Suprapubic skin (tissue), 4 donors: Measurements from ENCODE around the gene UBE3D.

ENCODE experiments used
- POLR2A ChIP-seq, 2 donors: fragments of 450-650 bp; IDR thresholded peaks; one replicate each; pipeline ENCODE4 v1.6.1; 2017; ENCODE audit warnings: antibody characterized with exemption in 2 of 2, mild to moderate bottlenecking in 2 of 2, moderate library complexity in 2 of 2
- POLR2AphosphoS5 ChIP-seq, 3 donors: sonication (generic); formaldehyde crosslinking; IDR thresholded peaks; one replicate each; pipeline ENCODE4 v1.6.1; 2017; ENCODE audit warnings: antibody characterized with exemption in 3 of 3
- TF ChIP-seq, protein P1 (sequence below), 2 donors: fragments of 200-600 bp in 1 of 2; fragments of 450-650 bp in 1 of 2; sonication (generic) in 1 of 2; IDR thresholded peaks; one replicate each; pipeline ENCODE4 v1.5.1; 2016 to 2019; ENCODE audit warnings: antibody characterized with exemption in 2 of 2, mild to moderate bottlenecking in 1 of 2, moderate library complexity in 1 of 2

DNA sequence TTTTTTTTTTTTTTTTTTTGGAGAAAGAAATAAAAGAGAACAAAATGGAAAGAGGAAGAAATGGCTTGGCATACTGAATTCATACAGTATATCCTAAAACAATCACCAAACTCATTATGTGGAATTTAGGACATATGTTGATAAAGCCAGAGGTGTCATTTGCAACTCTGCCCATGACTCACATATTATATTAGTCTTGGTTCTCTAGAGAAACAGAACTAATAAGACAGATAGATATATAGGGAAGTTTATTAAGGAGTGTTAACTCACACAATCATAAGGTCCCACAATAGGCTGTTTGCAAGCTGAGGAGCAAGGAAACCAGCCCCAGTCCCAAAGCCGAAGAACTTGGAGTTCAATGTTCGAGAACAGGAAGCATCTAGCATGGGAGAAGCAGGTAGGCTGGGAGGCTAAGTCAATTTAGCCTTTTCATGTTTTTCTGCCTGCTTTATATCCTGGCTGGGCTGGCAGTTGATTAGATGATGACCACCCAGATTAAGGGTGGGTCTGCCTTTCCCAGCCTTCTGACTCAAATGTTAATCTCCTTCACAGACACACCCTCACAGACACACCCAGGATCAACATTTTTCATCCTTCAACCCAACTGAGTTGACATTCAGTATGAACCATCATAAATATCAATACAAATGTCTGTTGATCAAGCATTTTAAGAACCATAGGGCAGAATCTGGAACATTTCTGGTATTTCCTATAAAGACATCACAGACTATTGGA is 102.3 kb downstream of the UBE3D start:
- no peak for TF ChIP-seq POLR2AphosphoS5 (IDR thresholded peaks at IDR 0.05)
- TF ChIP-seq POLR2A (IDR thresholded peaks at IDR 0.05): no peak
- TF ChIP-seq, protein P1, sequence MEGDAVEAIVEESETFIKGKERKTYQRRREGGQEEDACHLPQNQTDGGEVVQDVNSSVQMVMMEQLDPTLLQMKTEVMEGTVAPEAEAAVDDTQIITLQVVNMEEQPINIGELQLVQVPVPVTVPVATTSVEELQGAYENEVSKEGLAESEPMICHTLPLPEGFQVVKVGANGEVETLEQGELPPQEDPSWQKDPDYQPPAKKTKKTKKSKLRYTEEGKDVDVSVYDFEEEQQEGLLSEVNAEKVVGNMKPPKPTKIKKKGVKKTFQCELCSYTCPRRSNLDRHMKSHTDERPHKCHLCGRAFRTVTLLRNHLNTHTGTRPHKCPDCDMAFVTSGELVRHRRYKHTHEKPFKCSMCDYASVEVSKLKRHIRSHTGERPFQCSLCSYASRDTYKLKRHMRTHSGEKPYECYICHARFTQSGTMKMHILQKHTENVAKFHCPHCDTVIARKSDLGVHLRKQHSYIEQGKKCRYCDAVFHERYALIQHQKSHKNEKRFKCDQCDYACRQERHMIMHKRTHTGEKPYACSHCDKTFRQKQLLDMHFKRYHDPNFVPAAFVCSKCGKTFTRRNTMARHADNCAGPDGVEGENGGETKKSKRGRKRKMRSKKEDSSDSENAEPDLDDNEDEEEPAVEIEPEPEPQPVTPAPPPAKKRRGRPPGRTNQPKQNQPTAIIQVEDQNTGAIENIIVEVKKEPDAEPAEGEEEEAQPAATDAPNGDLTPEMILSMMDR (IDR thresholded peaks at IDR 0.05): no peak
